ENCODE measurements around the gene RAB15. TPM values are rescaled to one million over a fixed set of nuclear protein-coding genes. Genes with fewer than 3 reads are reported as not detected.
A peak's percentile ranks its signal among the peaks of the same experiment; 100 is the strongest.

Gene RAB15
- total RNA-seq, 1 experiment from 2014 or later = 20.6 TPM

- H3K9ac ChIP-seq (ENCODE audit: low read length) = no peak overlapping the region
- H3K27me3 ChIP-seq (ENCODE audit: low read length) = no peaks in the 10 kb centered on the region
- no peak for TF ChIP-seq EZH2 (IDR thresholded peaks at IDR 0.05; ENCODE audit: low read length, unreplicated experiment)
- TF ChIP-seq EZH2phosphoT487 (IDR thresholded peaks at IDR 0.05; ENCODE audit: borderline replicate concordance, low read length) = no peak
- TF ChIP-seq CTCF (conservative IDR thresholded peaks at IDR 0.05; ENCODE audit: low read depth, low read length) = no peak
- H3K4me3 ChIP-seq (ENCODE audit: low read length) = no peak overlapping the region
- ChIA-PET POLR2A (ENCODE audit: unreplicated experiment) (no interaction called here), CTCF (no interaction called here)
- no peaks in the 10 kb centered on the region for H3F3A ChIP-seq (ENCODE audit: low read length, unreplicated experiment)
- H3K9me2 ChIP-seq (replicated peaks; ENCODE audit: low read length) = no peaks in the 10 kb centered on the region
- ATAC-seq (no peak), DNase-seq (no peak)
- no peaks in the 10 kb centered on the region for H3K9me3 ChIP-seq (ENCODE audit: low read length)
- H3K27ac ChIP-seq (ENCODE audit: low read length) = no peak overlapping the region
- H3K4me2 ChIP-seq (ENCODE audit: low read length) = no peak overlapping the region
- intact Hi-C loops (cut with micrococcal nuclease) = no loop called here
- H3K4me1 ChIP-seq (ENCODE audit: insufficient read depth, low read length) = peaks cover 14% of the 10 kb centered on the region
- no peaks in the 10 kb centered on the region for H3K79me2 ChIP-seq (ENCODE audit: low read length)
- BruUV-seq (replicated peaks) = no TSS peak
- no peaks in the 10 kb centered on the region for H4K20me1 ChIP-seq (ENCODE audit: low read length)
- no peaks in the 10 kb centered on the region for H3K36me3 ChIP-seq (ENCODE audit: low read depth, low read length)
- no peak overlapping the region for H2AFZ ChIP-seq (ENCODE audit: low read length)
Measured at GRCh38 chr14:64965356-64966000, 6.7 kb downstream of the RAB15 start.

- ATAC-seq (no peak), DNase-seq (no peak)
- H3K9me2 ChIP-seq (replicated peaks; ENCODE audit: low read length) = no peaks in the 10 kb centered on the region
- no TSS peak for BruUV-seq (replicated peaks)
- no peaks in the 10 kb centered on the region for H3F3A ChIP-seq (ENCODE audit: low read length, unreplicated experiment)
- intact Hi-C loops (cut with micrococcal nuclease) = no loop called here
- H3K36me3 ChIP-seq (ENCODE audit: low read depth, low read length) = no peaks in the 10 kb centered on the region
- no peak overlapping the region for H3K9ac ChIP-seq (ENCODE audit: low read length)
- no peaks in the 10 kb centered on the region for H3K9me3 ChIP-seq (ENCODE audit: low read length)
- H3K4me1 ChIP-seq (ENCODE audit: insufficient read depth, low read length) = peaks cover 14% of the 10 kb centered on the region
- H3K4me2 ChIP-seq (ENCODE audit: low read length) = no peak overlapping the region
- H3K79me2 ChIP-seq (ENCODE audit: low read length) = no peaks in the 10 kb centered on the region
- no peak for TF ChIP-seq EZH2 (IDR thresholded peaks at IDR 0.05; ENCODE audit: low read length, unreplicated experiment)
- TF ChIP-seq EZH2phosphoT487 (IDR thresholded peaks at IDR 0.05; ENCODE audit: borderline replicate concordance, low read length) = no peak
- TF ChIP-seq CTCF (conservative IDR thresholded peaks at IDR 0.05; ENCODE audit: low read depth, low read length) = no peak; the same call in 1 of the 2 replicates
- no peak overlapping the region for H3K27ac ChIP-seq (ENCODE audit: low read length)
- no peaks in the 10 kb centered on the region for H3K27me3 ChIP-seq (ENCODE audit: low read length)
- POLR2A ChIA-PET (ENCODE audit: unreplicated experiment) = no interaction called here
- no peak overlapping the region for H2AFZ ChIP-seq (ENCODE audit: low read length)
- no peaks in the 10 kb centered on the region for H4K20me1 ChIP-seq (ENCODE audit: low read length)
- CTCF ChIA-PET = no interaction called here
- H3K4me3 ChIP-seq (ENCODE audit: low read length) = no peak overlapping the region
Measured at GRCh38 chr14:64963611-64964010, 8.5 kb downstream of the RAB15 start.

GRCh38 chr14:64960762-64961276 lies 11.3 kb downstream of the RAB15 start:
- Histone ChIP-seq H3K79me2 (ENCODE audit: low read length) (no peaks in the 10 kb centered on the region), H3K4me3 (ENCODE audit: low read length) (no peak overlapping the region), H3F3A (ENCODE audit: low read length, unreplicated experiment) (no peaks in the 10 kb centered on the region), H3K9ac (ENCODE audit: low read length) (no peak overlapping the region), H3K9me2 (replicated peaks; ENCODE audit: low read length) (no peaks in the 10 kb centered on the region), H3K27ac (ENCODE audit: low read length) (no peak overlapping the region), H3K36me3 (ENCODE audit: low read depth, low read length) (no peaks in the 10 kb centered on the region), H3K9me3 (ENCODE audit: low read length) (no peaks in the 10 kb centered on the region), H3K27me3 (ENCODE audit: low read length) (no peaks in the 10 kb centered on the region), H3K4me1 (ENCODE audit: insufficient read depth, low read length) (no peaks in the 10 kb centered on the region), H4K20me1 (ENCODE audit: low read length) (no peaks in the 10 kb centered on the region), H2AFZ (ENCODE audit: low read length) (no peak overlapping the region), H3K4me2 (ENCODE audit: low read length) (no peak overlapping the region)
- POLR2A ChIA-PET (ENCODE audit: unreplicated experiment) = interaction anchor here (0.6 kb wide), 1 partner anchor 26 kb away, joined by 4 read pairs; no protein-coding TSS in a partner anchor
- BruUV-seq (replicated peaks) = no TSS peak
- TF ChIP-seq EZH2 (IDR thresholded peaks at IDR 0.05; ENCODE audit: low read length, unreplicated experiment) (no peak), CTCF (conservative IDR thresholded peaks at IDR 0.05; ENCODE audit: low read depth, low read length) (peak; percentile 36), EZH2phosphoT487 (IDR thresholded peaks at IDR 0.05; ENCODE audit: borderline replicate concordance, low read length) (no peak)
- ATAC-seq (peak; percentile 15; the same call in 1 of the 2 replicates), DNase-seq (no peak)
- intact Hi-C loops (cut with micrococcal nuclease) = no loop called here
- CTCF ChIA-PET = no interaction called here

Data from PC-3 (cell line).